Ovary (tissue), 3 donors: ENCODE measurements around the gene CNNM3.

Experiments used
- EP300 ChIP-seq: sonication (generic); formaldehyde crosslinking; IDR thresholded peaks from one replicate; pipeline ENCODE4 v1.6.1; 2017; ENCODE audit warnings: antibody characterized with exemption
- POLR2A ChIP-seq: fragments of 450-650 bp; IDR thresholded peaks from one replicate; pipeline ENCODE4 v1.6.1; 2017; ENCODE audit warnings: antibody characterized with exemption, mild to moderate bottlenecking, moderate library complexity
- TF ChIP-seq, protein P1 (sequence below), 3 donors: fragments of 450-650 bp in 2 of 3; fragments of 200-600 bp in 1 of 3; IDR thresholded peaks; one replicate each; pipeline versions ENCODE4 v1.5.1 to v1.8.0; 2016 to 2022; ENCODE audit warnings: antibody characterized with exemption in 3 of 3, mild to moderate bottlenecking in 1 of 3
- donor health status: DM: no; HTN: no; CAD: no.

DNA sequence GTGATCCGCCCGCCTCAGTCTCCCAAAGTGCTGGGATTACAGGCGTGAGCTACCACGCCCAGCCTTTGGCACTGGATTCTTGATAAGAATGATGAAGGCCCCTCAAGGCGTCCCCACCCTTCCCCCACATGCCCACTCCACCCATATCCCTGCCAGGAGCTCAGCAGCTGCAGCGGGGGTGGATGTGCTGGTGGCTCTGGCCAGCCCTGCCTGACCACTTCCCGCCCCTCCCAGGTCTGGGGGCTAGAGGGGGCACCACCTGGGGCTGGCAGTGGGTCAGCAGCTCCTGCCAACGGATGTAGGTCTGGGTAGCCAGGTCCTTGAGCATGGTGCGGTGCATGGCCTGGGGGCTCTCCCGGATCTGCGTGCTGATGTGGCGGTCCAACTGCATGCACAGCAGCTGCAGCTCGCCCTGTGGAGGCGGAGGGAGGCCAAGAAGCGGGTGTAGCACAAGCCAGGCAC lies 61.6 kb downstream of the CNNM3 start:
- TF ChIP-seq, protein P1, sequence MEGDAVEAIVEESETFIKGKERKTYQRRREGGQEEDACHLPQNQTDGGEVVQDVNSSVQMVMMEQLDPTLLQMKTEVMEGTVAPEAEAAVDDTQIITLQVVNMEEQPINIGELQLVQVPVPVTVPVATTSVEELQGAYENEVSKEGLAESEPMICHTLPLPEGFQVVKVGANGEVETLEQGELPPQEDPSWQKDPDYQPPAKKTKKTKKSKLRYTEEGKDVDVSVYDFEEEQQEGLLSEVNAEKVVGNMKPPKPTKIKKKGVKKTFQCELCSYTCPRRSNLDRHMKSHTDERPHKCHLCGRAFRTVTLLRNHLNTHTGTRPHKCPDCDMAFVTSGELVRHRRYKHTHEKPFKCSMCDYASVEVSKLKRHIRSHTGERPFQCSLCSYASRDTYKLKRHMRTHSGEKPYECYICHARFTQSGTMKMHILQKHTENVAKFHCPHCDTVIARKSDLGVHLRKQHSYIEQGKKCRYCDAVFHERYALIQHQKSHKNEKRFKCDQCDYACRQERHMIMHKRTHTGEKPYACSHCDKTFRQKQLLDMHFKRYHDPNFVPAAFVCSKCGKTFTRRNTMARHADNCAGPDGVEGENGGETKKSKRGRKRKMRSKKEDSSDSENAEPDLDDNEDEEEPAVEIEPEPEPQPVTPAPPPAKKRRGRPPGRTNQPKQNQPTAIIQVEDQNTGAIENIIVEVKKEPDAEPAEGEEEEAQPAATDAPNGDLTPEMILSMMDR (IDR thresholded peaks at IDR 0.05), result no peak
- TF ChIP-seq POLR2A, result no peak
- TF ChIP-seq EP300, result no peak
